HepG2 (cell line): ENCODE measurements around the gene ARIH2. TPM values are rescaled to one million over a fixed set of nuclear protein-coding genes. Genes with fewer than 3 reads are reported as not detected.

ENCODE experiments used
- BCLAF1 ChIP-seq: fragments of 450-650 bp; IDR thresholded peaks from 2 replicates; pipeline ENCODE4 v1.6.1; 2017; ENCODE audit warnings: mild to moderate bottlenecking
- DNMT3B ChIP-seq: conservative IDR thresholded peaks from 2 replicates; pipeline ENCODE4 v1.6.1; 2016; ENCODE audit warnings: missing biosample characterization, control low read depth
- FIP1L1 ChIP-seq: fragments of 200-400 bp; formaldehyde crosslinking; IDR thresholded peaks from 2 replicates; pipeline ENCODE4 v1.6.1; 2018; ENCODE audit warnings: low read depth, mild to moderate bottlenecking, low read length, moderate library complexity, borderline replicate concordance; ENCODE audit not compliant: insufficient read depth
- GZF1 ChIP-seq: sonication (generic); formaldehyde crosslinking; IDR thresholded peaks from 2 replicates; pipeline ENCODE4 v1.5.1; 2020; ENCODE audit warnings: mild to moderate bottlenecking, missing genetic modification reagents
- HDAC6 ChIP-seq: fragments of 200-600 bp; sonication (generic); IDR thresholded peaks from 2 replicates; pipeline ENCODE4 v1.7.0; 2017; ENCODE audit warnings: mild to moderate bottlenecking, antibody characterized with exemption, low read length, low read depth
- HMG20A ChIP-seq: IDR thresholded peaks from 2 replicates; pipeline ENCODE4 v1.6.1; 2016; ENCODE audit warnings: borderline replicate concordance
- HOXA5 ChIP-seq: sonication (generic); formaldehyde crosslinking; IDR thresholded peaks from 2 replicates; pipeline ENCODE4 v1.4.0; 2020; ENCODE audit warnings: missing genetic modification reagents
- KDM5A ChIP-seq: fragments of 200-600 bp; sonication (generic); IDR thresholded peaks from 2 replicates; pipeline ENCODE4 v1.7.0; 2018; ENCODE audit warnings: antibody characterized with exemption, mild to moderate bottlenecking, low read length, borderline replicate concordance
- MYNN ChIP-seq: sonication (generic); formaldehyde crosslinking; IDR thresholded peaks from 2 replicates; pipeline ENCODE4 v1.4.0; 2020; ENCODE audit warnings: mild to moderate bottlenecking, low read depth, missing genetic modification reagents
- POLR2G ChIP-seq: fragments of 200-400 bp; formaldehyde crosslinking; IDR thresholded peaks from 2 replicates; pipeline ENCODE4 v1.6.1; 2018; ENCODE audit warnings: mild to moderate bottlenecking, low read depth, low read length, moderate library complexity
- RNF219 ChIP-seq: sonication (generic); formaldehyde crosslinking; IDR thresholded peaks from 2 replicates; pipeline ENCODE4 v1.5.0; 2020; ENCODE audit warnings: mild to moderate bottlenecking, missing genetic modification reagents
- SALL2 ChIP-seq: sonication (generic); formaldehyde crosslinking; IDR thresholded peaks from 2 replicates; pipeline ENCODE4 v1.8.1; 2023; ENCODE audit warnings: mild to moderate bottlenecking, missing genetic modification reagents, inconsistent platforms
- SETDB1 ChIP-seq: sonication (generic); formaldehyde crosslinking; IDR thresholded peaks from 2 replicates; pipeline ENCODE4 v1.5.1; 2020; ENCODE audit warnings: missing genetic modification reagents, mild to moderate bottlenecking, borderline replicate concordance
- XBP1 ChIP-seq: sonication (generic); formaldehyde crosslinking; IDR thresholded peaks from 2 replicates; pipeline ENCODE4 v1.5.0; 2020; ENCODE audit warnings: missing genetic modification reagents
- ZBTB20 ChIP-seq: sonication (generic); formaldehyde crosslinking; IDR thresholded peaks from 2 replicates; pipeline ENCODE4 v1.8.1; 2023; ENCODE audit warnings: missing genetic modification reagents, low read depth, mild to moderate bottlenecking, borderline replicate concordance
- ZBTB43 ChIP-seq: sonication (generic); formaldehyde crosslinking; conservative IDR thresholded peaks from 2 replicates; pipeline ENCODE4 v1.4.0; 2020; ENCODE audit warnings: missing genetic modification reagents
- ZNF33A ChIP-seq: sonication (generic); formaldehyde crosslinking; IDR thresholded peaks from 2 replicates; pipeline ENCODE4 v1.5.1; 2020; ENCODE audit warnings: missing genetic modification reagents, mild to moderate bottlenecking, moderate library complexity, borderline replicate concordance
- ZNF75D ChIP-seq: sonication (generic); formaldehyde crosslinking; IDR thresholded peaks from 2 replicates; pipeline ENCODE4 v1.8.1; 2023; ENCODE audit warnings: missing genetic modification reagents, mild to moderate bottlenecking, borderline replicate concordance
- ZNF768 ChIP-seq: sonication (generic); formaldehyde crosslinking; IDR thresholded peaks from 2 replicates; pipeline ENCODE4 v1.4.0; 2020; ENCODE audit warnings: missing genetic modification reagents
- ZNF800 ChIP-seq: sonication (generic); formaldehyde crosslinking; IDR thresholded peaks from 2 replicates; pipeline ENCODE4 v1.4.0; 2020; ENCODE audit warnings: missing genetic modification reagents
- polyA plus RNA-seq, 8 experiments: library from polyadenylated mRNA; depleted of rRNA in 3 of 8; stranded (reverse) in 7 of 8; unstranded in 1 of 8; fragments of >200 nt; fragmentation: Illumina TruSeq in 4 of 8; extraction: Trizol in 4 of 8; gene quantifications; 2 replicates each; pipeline versions ENCODE4 v1.2.1 to v1.2.3, GENCODE V29; 2011 to 2016; ENCODE audit warnings: low read depth in 4 of 8, missing spikeins in 1 of 8, mixed read lengths in 1 of 8; ENCODE audit not compliant: insufficient read depth in 1 of 8
- total RNA-seq, 5 experiments: library from RNA; depleted of rRNA; stranded (reverse); fragments of >200 nt; fragmentation: Illumina TruSeq; extraction: Trizol; gene quantifications; 2 replicates each; pipeline ENCODE4 v1.2.3, GENCODE V29; 2016; ENCODE audit warnings: low read depth in 1 of 5

ARIH2 gene
- total and polyA plus RNA-seq, 2 of the 13 experiments (the other 11 are each of a cell fraction or from before 2014, with no cell fraction given), result 64.8 to 83.3 TPM

GRCh38 chr3:49028673-49029562 lies 110.3 kb downstream of the ARIH2 start, which contains the start of gene IMPDH2 (continued):
- TF ChIP-seq HDAC6, result no peak
- peak; percentile 52; the same call in 1 of the 2 replicates for TF ChIP-seq ZBTB43 (CRISPR knock-in tag)
- TF ChIP-seq HOXA5 (CRISPR knock-in tag), result peak; percentile 80
- peak; percentile 92 for TF ChIP-seq SALL2
- TF ChIP-seq MYNN (CRISPR knock-in tag), result 0 out of 2 replicates have a peak, but pooled peaks have one; percentile 51
- no peak for TF ChIP-seq BCLAF1
- TF ChIP-seq ZNF800 (CRISPR knock-in tag), result no peak; the same call in none of the 2 replicates
- 0 out of 2 replicates have a peak, but pooled peaks have one; percentile 55 for TF ChIP-seq XBP1
- peak; percentile 77; the same call in 1 of the 2 replicates for TF ChIP-seq FIP1L1
- no peak; the same call in 1 of the 2 replicates for TF ChIP-seq KDM5A
- no peak for TF ChIP-seq ZNF33A (CRISPR knock-in tag)
- TF ChIP-seq SETDB1 (CRISPR knock-in tag), result no peak
- TF ChIP-seq ZNF768 (CRISPR knock-in tag), result peak; percentile 88
- TF ChIP-seq GZF1 (CRISPR knock-in tag), result 0 out of 2 replicates have a peak, but pooled peaks have one; percentile 60
- TF ChIP-seq POLR2G, result peak; percentile 99
- peak; percentile 90; the same call in 1 of the 2 replicates for TF ChIP-seq RNF219 (CRISPR knock-in tag)
- no peak for TF ChIP-seq HMG20A (CRISPR knock-in tag)
- peak; percentile 94; the same call in 1 of the 2 replicates for TF ChIP-seq DNMT3B
- 0 out of 2 replicates have a peak, but pooled peaks have one; percentile 74 for TF ChIP-seq ZBTB20 (CRISPR knock-in tag)
- TF ChIP-seq ZNF75D (CRISPR knock-in tag), result peak; percentile 71; the same call in 1 of the 2 replicates
